ENCODE data around the gene GPS1. TPM values are rescaled to one million over a fixed set of nuclear protein-coding genes. Genes with fewer than 3 reads are reported as not detected.

GPS1 gene
- total and polyA plus RNA-seq, 2 donors from 2014 or later = 99.3 to 149 TPM

- FAIRE-seq (no peak), DNase-seq (no peak)
- Histone ChIP-seq H3K27me3 (ENCODE audit: control insufficient read depth, insufficient read depth, low read length) (no peaks in the 10 kb centered on the region), H3K9ac (ENCODE audit: low read length in 3 of 3) (peak overlapping the region in 1 of 3 donors; percentile 91), H3K36me3 (ENCODE audit: control insufficient read depth in 2 of 3, insufficient read depth in 3 of 3, low read length in 3 of 3) (peaks cover 0 to 7% (median 0%) of the 10 kb centered on the region in 3 donors), H3K4me3 (ENCODE audit: low read length in 3 of 3) (peak overlapping the region in 2 of 3 donors; percentile 41 to 84), H3K4me1 (ENCODE audit: control insufficient read depth in 2 of 3, insufficient read depth in 2 of 3, low read depth in 1 of 3, low read length in 3 of 3) (peaks cover 3 to 19% (median 5%) of the 10 kb centered on the region in 3 donors), H3K27ac (ENCODE audit: low read depth in 2 of 2, low read length in 2 of 2) (peak overlapping the region in 1 of 2 donors; percentile 99), H3K9me3 (ENCODE audit: control insufficient read depth in 2 of 3, insufficient read depth in 1 of 3, low read length in 3 of 3) (no peaks in the 10 kb centered on the region)
- intact Hi-C loops (cut with DNase I) = loop anchor here (10.0 kb wide), 1 partner anchor 119 kb away; no protein-coding TSS in a partner anchor
- TF ChIP-seq CTCF (IDR thresholded peaks at IDR 0.05; ENCODE audit: borderline replicate concordance, extremely low read depth, insufficient read depth) = no peak
These were observed 15.6 kb upstream of the GPS1 start for GRCh38 chr17:82035956-82036633.

DNA sequence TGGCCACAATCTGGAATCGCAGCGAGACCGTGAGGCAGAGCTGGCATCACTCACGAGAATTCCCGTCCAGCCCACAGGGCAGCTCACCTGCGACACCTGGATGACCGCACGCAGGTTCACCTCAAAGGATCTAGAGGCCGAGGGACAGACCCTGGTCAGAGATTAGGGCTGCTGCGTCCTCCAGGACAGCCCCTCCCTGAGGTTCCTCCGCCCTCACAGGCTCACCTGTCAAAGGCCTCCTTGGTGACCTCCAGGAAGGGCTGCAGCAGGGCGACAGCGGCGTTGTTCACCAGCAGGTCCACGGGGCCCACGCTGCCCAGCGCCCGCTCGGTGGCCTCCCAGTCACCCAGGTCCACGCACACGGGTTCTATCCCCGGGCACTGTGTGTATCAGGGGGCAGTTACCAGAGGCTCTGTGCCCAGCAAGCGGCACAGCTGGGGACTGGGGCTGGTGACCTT, 15.0 kb upstream of the GPS1 start:
- DNase-seq = no peak
- intact Hi-C loops (cut with DNase I) = loop anchor here (10.0 kb wide), 1 partner anchor 118 kb away; no protein-coding TSS in a partner anchor
- peak overlapping the region; percentile 96 to 99 for H3K27ac ChIP-seq (ENCODE audit: low read depth in 2 of 2, low read length in 2 of 2)
- peak overlapping the region in 2 of 3 donors; percentile 84 to 91 for H3K9ac ChIP-seq (ENCODE audit: low read length in 3 of 3)
- FAIRE-seq = no peak
- H3K27me3 ChIP-seq (ENCODE audit: control insufficient read depth, insufficient read depth, low read length) = no peaks in the 10 kb centered on the region
- H3K4me1 ChIP-seq (ENCODE audit: control insufficient read depth in 2 of 3, insufficient read depth in 2 of 3, low read depth in 1 of 3, low read length in 3 of 3) = peaks cover 3 to 19% (median 5%) of the 10 kb centered on the region in 3 donors
- H3K9me3 ChIP-seq (ENCODE audit: control insufficient read depth in 2 of 3, insufficient read depth in 1 of 3, low read length in 3 of 3) = no peaks in the 10 kb centered on the region
- H3K36me3 ChIP-seq (ENCODE audit: control insufficient read depth in 2 of 3, insufficient read depth in 3 of 3, low read length in 3 of 3) = peaks cover 0 to 7% (median 0%) of the 10 kb centered on the region in 3 donors
- no peak for TF ChIP-seq CTCF (IDR thresholded peaks at IDR 0.05; ENCODE audit: borderline replicate concordance, extremely low read depth, insufficient read depth)
- H3K4me3 ChIP-seq (ENCODE audit: low read length in 3 of 3) = peak overlapping the region; percentile 41 to 84 (median 50)

GRCh38 chr17:82037092-82037888, 14.4 kb upstream of the GPS1 start, which contains the start of gene DCXR:
Gene DCXR (minus strand): TSS chr17:82037697. CDS start chr17:82037682, 15 bp downstream.
- H3K27ac ChIP-seq (ENCODE audit: low read depth in 2 of 2, low read length in 2 of 2) = peak within 1 kb of the TSS; percentile 96 to 99
- FAIRE-seq (peak; percentile 75), DNase-seq (peak; percentile 97 to 99 (median 98))
- H3K36me3 ChIP-seq (ENCODE audit: control insufficient read depth in 2 of 3, insufficient read depth in 3 of 3, low read length in 3 of 3) = peaks cover 0 to 7% (median 0%) of the 10 kb centered on the region in 3 donors
- peak within 1 kb of the TSS; percentile 50 to 84 (median 69) for H3K4me3 ChIP-seq (ENCODE audit: low read length in 3 of 3)
- peak within 1 kb of the TSS in 2 of 3 donors; percentile 84 to 91 for H3K9ac ChIP-seq (ENCODE audit: low read length in 3 of 3)
- H3K27me3 ChIP-seq (ENCODE audit: control insufficient read depth, insufficient read depth, low read length) = no peaks in the 10 kb centered on the region
- peak; percentile 79 for TF ChIP-seq CTCF (IDR thresholded peaks at IDR 0.05; ENCODE audit: borderline replicate concordance, extremely low read depth, insufficient read depth)
- intact Hi-C loops (cut with DNase I) = loop anchor here (10.0 kb wide), 1 partner anchor 118 kb away; no protein-coding TSS in a partner anchor
- H3K4me1 ChIP-seq (ENCODE audit: control insufficient read depth in 2 of 3, insufficient read depth in 2 of 3, low read depth in 1 of 3, low read length in 3 of 3) = peaks cover 3 to 17% (median 5%) of the 10 kb centered on the region in 3 donors
- H3K9me3 ChIP-seq (ENCODE audit: control insufficient read depth in 2 of 3, insufficient read depth in 1 of 3, low read length in 3 of 3) = no peaks in the 10 kb centered on the region

All from kidney (tissue), 14 donors.